CD8-positive, alpha-beta memory T cell (primary cell): Measurements from ENCODE around the gene PIP5K1B. TPM values are rescaled to one million over a fixed set of nuclear protein-coding genes. Genes with fewer than 3 reads are reported as not detected.

Source experiments
- CTCF ChIA-PET: fragments of 350-600 bp; sonication (Branson Sonifier 250); formaldehyde crosslinking; loops from one replicate; lab custom pipeline; 2021; ENCODE audit warnings: antibody characterized with exemption; lab: Charles Lee
- POLR2A ChIA-PET: fragments of 350-600 bp; sonication (Branson Sonifier 250); formaldehyde crosslinking; loops from one replicate; lab custom pipeline; 2021; ENCODE audit warnings: antibody characterized with exemption; lab: Charles Lee
- DNase-seq, 5 donors: peaks; one replicate each; pipeline versions ENCODE4 v3.0.0 to v3.0.0-alpha.2; 2020 to 2022; ENCODE audit warnings: mixed read lengths in 1 of 5
- H3K27ac ChIP-seq: one replicate; pipeline ENCODE4 v1.7.0; 2013; ENCODE audit warnings: low read depth, mild to moderate bottlenecking, low read length, moderate library complexity
- H3K27me3 ChIP-seq: 2 replicates; pipeline ENCODE4 v1.7.0; 2013; ENCODE audit warnings: low read length, mild to moderate bottlenecking; ENCODE audit not compliant: insufficient read depth, poor library complexity, severe bottlenecking
- H3K36me3 ChIP-seq: 2 replicates; pipeline ENCODE4 v1.7.0; 2013; ENCODE audit warnings: mild to moderate bottlenecking, low read length, moderate library complexity; ENCODE audit not compliant: insufficient read depth
- H3K4me1 ChIP-seq: 2 replicates; pipeline ENCODE4 v1.7.0; 2013; ENCODE audit warnings: mild to moderate bottlenecking, low read length, moderate library complexity; ENCODE audit not compliant: insufficient read depth
- H3K4me3 ChIP-seq: 2 replicates; pipeline ENCODE4 v1.7.0; 2013; ENCODE audit warnings: mild to moderate bottlenecking, low read length
- H3K9me3 ChIP-seq: 2 replicates; pipeline ENCODE4 v1.7.0; 2013; ENCODE audit warnings: mild to moderate bottlenecking, low read length
- H3K27ac Mint-ChIP-seq, 8 donors: one replicate each; pipeline ENCODE4 v1.8.0; 2020 to 2021; ENCODE audit warnings: mixed read lengths in 8 of 8, mild to moderate bottlenecking in 6 of 8, inconsistent platforms in 3 of 8, moderate library complexity in 3 of 8
- H3K27me3 Mint-ChIP-seq, 2 donors: one replicate each; pipeline ENCODE4 v1.8.0; 2020 to 2021; ENCODE audit warnings: mixed read lengths in 2 of 2, mild to moderate bottlenecking in 1 of 2, moderate library complexity in 1 of 2
- H3K36me3 Mint-ChIP-seq, 3 donors: one replicate each; pipeline ENCODE4 v1.8.0; 2020 to 2021; ENCODE audit warnings: mixed read lengths in 3 of 3, inconsistent platforms in 1 of 3, mild to moderate bottlenecking in 1 of 3
- H3K4me1 Mint-ChIP-seq, 3 donors: one replicate each; pipeline ENCODE4 v1.8.0; 2020 to 2021; ENCODE audit warnings: mixed read lengths in 3 of 3, inconsistent platforms in 1 of 3, mild to moderate bottlenecking in 1 of 3
- H3K4me3 Mint-ChIP-seq, 7 donors: one replicate each; pipeline ENCODE4 v1.8.0; 2020 to 2021; ENCODE audit warnings: mixed read lengths in 7 of 7, mild to moderate bottlenecking in 6 of 7, moderate library complexity in 4 of 7, inconsistent platforms in 2 of 7
- H3K9me3 Mint-ChIP-seq, 5 donors: one replicate each; pipeline ENCODE4 v1.8.0; 2020 to 2022; ENCODE audit warnings: mixed read lengths in 5 of 5, mild to moderate bottlenecking in 3 of 5, moderate library complexity in 2 of 5, inconsistent platforms in 1 of 5
- polyA plus RNA-seq: library from polyadenylated mRNA; unstranded; fragments of 300-500 nt; fragmentation: Illumina TruSeq; gene quantifications from one replicate; pipeline ENCODE4 v1.2.3, GENCODE V29; 2021
- total RNA-seq, 2 experiments: library from RNA; stranded (reverse); gene quantifications; one replicate each; pipeline ENCODE4 v1.2.3, GENCODE V29; 2021

PIP5K1B gene
- total and polyA plus RNA-seq, 3 experiments from 2014 or later: 3.1 TPM; not detected in 1

DNA sequence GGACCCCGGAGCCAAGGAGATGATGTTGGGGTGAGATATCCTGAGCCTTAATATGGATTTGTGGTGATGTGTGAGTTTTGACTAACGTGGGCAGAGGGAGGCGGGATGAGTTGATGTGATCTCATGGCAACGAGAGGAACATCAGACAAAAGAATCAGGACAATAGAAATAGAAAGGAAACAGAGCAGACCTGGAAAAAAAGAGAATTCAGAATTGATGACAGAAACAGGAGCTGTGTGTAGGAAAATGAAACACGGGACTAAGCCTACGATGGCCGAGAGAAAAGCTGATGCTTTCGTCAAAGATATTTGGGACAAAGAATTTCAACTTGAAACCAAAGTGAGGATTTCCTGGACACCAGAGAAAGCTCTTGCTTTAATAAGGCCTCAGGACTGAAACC lies 298.0 kb downstream of the PIP5K1B start:
- Histone ChIP-seq H3K9me3 (no peaks in the 10 kb centered on the region), H3K36me3 (no peaks in the 10 kb centered on the region), H3K27ac (no peak overlapping the region), H3K27me3 (no peaks in the 10 kb centered on the region), H3K4me1 (no peaks in the 10 kb centered on the region), H3K4me3 (no peak overlapping the region)
- Mint-ChIP-seq H3K9me3 (no peaks in the 10 kb centered on the region), H3K4me3 (no peak overlapping the region), H3K27ac (peak overlapping the region in 1 of 8 donors; percentile 46), H3K27me3 (peaks cover 15 to 37% of the 10 kb centered on the region in 2 donors), H3K36me3 (no peaks in the 10 kb centered on the region), H3K4me1 (peaks cover 0 to 4% (median 0%) of the 10 kb centered on the region in 3 donors)
- DNase-seq: no peak
- ChIA-PET POLR2A (no interaction called here), CTCF (no interaction called here)

GRCh38 chr9:69004836-69005235 lies 299.8 kb downstream of the PIP5K1B start:
- CTCF ChIA-PET: no interaction called here
- no peak overlapping the region for H3K4me3 Mint-ChIP-seq

GRCh38 chr9:69009708-69010107 lies 304.7 kb downstream of the PIP5K1B start:
- Histone ChIP-seq H3K4me3 (no peak overlapping the region), H3K9me3 (no peaks in the 10 kb centered on the region), H3K27ac (no peak overlapping the region), H3K27me3 (no peaks in the 10 kb centered on the region), H3K4me1 (no peaks in the 10 kb centered on the region), H3K36me3 (no peaks in the 10 kb centered on the region)
- ChIA-PET CTCF (interaction anchor here (1.6 to 2.0 kb wide), 2 partner anchors 10 to 26 kb away, joined by 3 to 4 read pairs; partner anchors contain the start of gene FXN), POLR2A (no interaction called here)
- peaks cover 0 to 2% (median 0%) of the 10 kb centered on the region in 5 donors for H3K9me3 Mint-ChIP-seq
- H3K27me3 Mint-ChIP-seq: peaks cover 15 to 62% of the 10 kb centered on the region in 2 donors
- H3K4me3 Mint-ChIP-seq: no peak overlapping the region
- H3K27ac Mint-ChIP-seq: no peak overlapping the region
- peaks cover 3 to 9% (median 6%) of the 10 kb centered on the region in 3 donors for H3K4me1 Mint-ChIP-seq
- H3K36me3 Mint-ChIP-seq: no peaks in the 10 kb centered on the region
- DNase-seq: no peak

More at GRCh38 chr9:69004836-69005235, 299.8 kb downstream of the PIP5K1B start:
- H3K36me3 ChIP-seq: no peaks in the 10 kb centered on the region
- no peak overlapping the region for H3K4me3 ChIP-seq
- peaks cover 15 to 44% of the 10 kb centered on the region in 2 donors for H3K27me3 Mint-ChIP-seq
- no peak for DNase-seq
- H3K27me3 ChIP-seq: no peaks in the 10 kb centered on the region
- H3K27ac Mint-ChIP-seq: no peak overlapping the region
- no peaks in the 10 kb centered on the region for H3K9me3 ChIP-seq
- POLR2A ChIA-PET: no interaction called here
- no peak overlapping the region for H3K27ac ChIP-seq
- H3K9me3 Mint-ChIP-seq: no peaks in the 10 kb centered on the region
- no peaks in the 10 kb centered on the region for H3K4me1 Mint-ChIP-seq
- no peaks in the 10 kb centered on the region for H3K36me3 Mint-ChIP-seq
- H3K4me1 ChIP-seq: no peaks in the 10 kb centered on the region

GRCh38 chr9:69012696-69013381 lies 307.8 kb downstream of the PIP5K1B start:
- ChIA-PET CTCF (interaction anchor here (1.3 kb wide), 1 partner anchor 13 kb away, joined by 4 read pairs; no protein-coding TSS in a partner anchor), POLR2A (no interaction called here)
- Histone ChIP-seq H3K4me3 (no peak overlapping the region), H3K4me1 (no peaks in the 10 kb centered on the region), H3K27me3 (no peaks in the 10 kb centered on the region), H3K9me3 (no peaks in the 10 kb centered on the region), H3K27ac (no peak overlapping the region), H3K36me3 (no peaks in the 10 kb centered on the region)
- Mint-ChIP-seq H3K27me3 (peaks cover 8 to 50% of the 10 kb centered on the region in 2 donors), H3K9me3 (peaks cover 0 to 2% (median 0%) of the 10 kb centered on the region in 5 donors), H3K4me1 (peaks cover 3 to 9% (median 6%) of the 10 kb centered on the region in 3 donors), H3K27ac (no peak overlapping the region), H3K4me3 (peak overlapping the region in 1 of 7 donors; percentile 14), H3K36me3 (no peaks in the 10 kb centered on the region)
- DNase-seq: no peak

DNA sequence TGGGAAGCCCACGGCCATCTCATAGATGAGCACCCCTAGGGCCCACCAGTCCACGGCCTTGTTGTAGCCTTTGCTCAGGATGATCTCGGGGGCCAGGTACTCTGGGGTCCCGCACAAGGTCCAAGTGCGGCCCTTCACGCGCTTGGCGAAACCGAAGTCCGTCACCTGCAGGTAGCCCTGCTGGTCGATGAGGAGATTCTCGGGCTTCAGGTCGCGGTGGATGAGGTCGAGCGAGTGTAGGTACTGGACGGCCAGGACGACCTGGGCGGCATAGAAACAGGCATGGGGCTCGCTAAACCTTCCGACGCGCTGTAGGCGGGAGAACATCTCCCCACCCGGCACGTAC lies 308.3 kb downstream of the PIP5K1B start:
- Histone ChIP-seq H3K4me1 (no peaks in the 10 kb centered on the region), H3K9me3 (no peaks in the 10 kb centered on the region), H3K4me3 (no peak overlapping the region), H3K27me3 (no peaks in the 10 kb centered on the region), H3K27ac (no peak overlapping the region), H3K36me3 (no peaks in the 10 kb centered on the region)
- Mint-ChIP-seq H3K27ac (no peak overlapping the region), H3K4me3 (no peak overlapping the region), H3K4me1 (peaks cover 4 to 9% (median 7%) of the 10 kb centered on the region in 3 donors), H3K9me3 (peaks cover 0 to 2% (median 0%) of the 10 kb centered on the region in 5 donors), H3K36me3 (no peaks in the 10 kb centered on the region), H3K27me3 (peaks cover 8 to 45% of the 10 kb centered on the region in 2 donors)
- DNase-seq: no peak
- ChIA-PET POLR2A (no interaction called here), CTCF (interaction anchor here (1.3 kb wide), 1 partner anchor 14 kb away, joined by 4 read pairs; no protein-coding TSS in a partner anchor)

- peaks cover 0 to 2% (median 0%) of the 10 kb centered on the region in 5 donors for H3K9me3 Mint-ChIP-seq
- H3K27ac Mint-ChIP-seq: no peak within 1 kb of the TSS
- H3K36me3 Mint-ChIP-seq: no peaks in the 10 kb centered on the region
- DNase-seq: no peak
- Histone ChIP-seq H3K4me1 (peaks cover 5% of the 10 kb centered on the region), H3K27ac (no peak within 1 kb of the TSS), H3K9me3 (no peaks in the 10 kb centered on the region), H3K27me3 (no peaks in the 10 kb centered on the region), H3K36me3 (no peaks in the 10 kb centered on the region), H3K4me3 (no peak within 1 kb of the TSS)
- H3K4me3 Mint-ChIP-seq: peak within 1 kb of the TSS in 1 of 7 donors; percentile 14
- POLR2A ChIA-PET: no interaction called here
- peaks cover 8 to 44% of the 10 kb centered on the region in 2 donors for H3K27me3 Mint-ChIP-seq
- CTCF ChIA-PET: no interaction called here
- H3K4me1 Mint-ChIP-seq: peaks cover 10 to 14% (median 14%) of the 10 kb centered on the region in 3 donors
Observed at GRCh38 chr9:69014013-69014412, 309.0 kb downstream of the PIP5K1B start, which contains the start of gene PRKACG. Gene PRKACG (minus strand): TSS chr9:69014113. CDS start chr9:69014092, 21 bp downstream.

DNA sequence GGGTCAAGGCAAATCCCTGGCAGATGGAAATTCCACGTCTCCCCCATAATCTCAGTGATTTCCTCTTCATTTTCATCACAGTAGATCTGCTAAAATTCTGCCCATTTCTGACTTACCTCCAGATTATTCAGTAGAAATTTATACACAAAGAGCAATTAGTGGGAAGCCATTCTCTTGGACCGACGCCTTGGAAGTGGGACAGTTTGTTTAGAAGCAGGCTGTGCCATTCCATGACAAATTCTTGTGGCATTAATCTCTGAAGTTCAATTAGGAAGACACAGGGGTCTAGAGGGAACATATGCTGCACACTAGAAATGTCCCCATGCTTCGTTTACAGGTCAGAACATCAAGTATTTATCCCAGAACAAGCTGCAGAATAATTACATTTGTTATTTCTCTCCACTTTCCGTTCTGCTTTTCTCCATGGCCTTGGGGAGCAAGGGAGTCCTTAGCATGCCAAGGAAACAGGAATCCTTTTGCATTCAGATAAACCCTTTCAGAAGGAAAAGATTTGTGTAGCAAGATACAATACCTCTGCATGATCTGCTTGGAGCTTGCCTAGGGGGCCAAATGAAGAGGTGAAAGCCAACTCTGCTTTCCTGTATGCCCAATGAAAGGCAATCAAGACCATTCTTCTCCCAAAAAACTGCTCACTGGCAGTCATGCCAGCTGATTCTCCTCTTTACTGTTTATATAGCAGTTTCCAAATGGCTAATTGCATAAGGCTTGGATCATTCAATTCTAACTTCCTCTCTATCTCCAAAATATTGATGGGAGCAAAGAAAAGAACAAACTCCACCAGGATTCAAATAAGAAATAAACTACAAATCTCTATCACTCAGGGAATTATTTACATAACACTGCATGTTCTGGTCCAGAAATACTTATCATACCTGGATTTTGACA lies 311.4 kb downstream of the PIP5K1B start:
- Histone ChIP-seq H3K4me1 (peaks cover 22% of the 10 kb centered on the region), H3K27ac (no peak overlapping the region), H3K4me3 (no peak overlapping the region), H3K36me3 (no peaks in the 10 kb centered on the region), H3K9me3 (no peaks in the 10 kb centered on the region), H3K27me3 (no peaks in the 10 kb centered on the region)
- peaks cover 0 to 2% (median 0%) of the 10 kb centered on the region in 3 donors for H3K36me3 Mint-ChIP-seq
- no peak for DNase-seq
- H3K4me3 Mint-ChIP-seq: no peak overlapping the region
- peaks cover 24 to 33% (median 30%) of the 10 kb centered on the region in 3 donors for H3K4me1 Mint-ChIP-seq
- CTCF ChIA-PET: interaction anchor here (0.6 to 1.6 kb wide), 2 partner anchors 8 to 10 kb away, joined by 3 to 4 read pairs; no protein-coding TSS in a partner anchor
- H3K27ac Mint-ChIP-seq: peak overlapping the region in 1 of 8 donors; percentile 12
- H3K27me3 Mint-ChIP-seq: peaks cover 8 to 28% of the 10 kb centered on the region in 2 donors
- no peaks in the 10 kb centered on the region for H3K9me3 Mint-ChIP-seq
- POLR2A ChIA-PET: no interaction called here
